Naive thymus-derived CD8-positive, alpha-beta T cell (primary cell): ENCODE data around the gene UQCC2. TPM values are rescaled to one million over a fixed set of nuclear protein-coding genes. Genes with fewer than 3 reads are reported as not detected.

Experiments
- ATAC-seq, 2 donors: fragments of 150-1000 bp; cut with Tn5 transposase in 1 of 2; sonication (Bioruptor Pico), chemical (Tn5 transposase) in 1 of 2; 1 replicate in 1 of 2; 2 replicates in 1 of 2; pipeline ENCODE4 v1.10.0; 2021; ENCODE audit warnings: mild to moderate bottlenecking in 2 of 2, moderate library complexity in 2 of 2
- POLR2A ChIA-PET: fragments of 350-600 bp; sonication (Branson Sonifier 250); formaldehyde crosslinking; loops from one replicate; lab custom pipeline; 2021; ENCODE audit warnings: antibody characterized with exemption; lab: Charles Lee
- DNase-seq, 10 donors: peaks; one replicate each; pipeline versions ENCODE4 v3.0.0 to v3.0.0-alpha.2; 2020 to 2022
- H3K27ac Mint-ChIP-seq, 10 donors: one replicate each; pipeline ENCODE4 v1.8.0; 2020 to 2022; ENCODE audit warnings: mild to moderate bottlenecking in 10 of 10, mixed read lengths in 10 of 10, moderate library complexity in 4 of 10, inconsistent platforms in 1 of 10
- H3K27me3 Mint-ChIP-seq, 5 donors: one replicate each; pipeline ENCODE4 v1.8.0; 2021 to 2022; ENCODE audit warnings: mixed read lengths in 5 of 5
- H3K36me3 Mint-ChIP-seq, 3 donors: one replicate each; pipeline ENCODE4 v1.8.0; 2020 to 2022; ENCODE audit warnings: mixed read lengths in 3 of 3, mild to moderate bottlenecking in 2 of 3, inconsistent platforms in 1 of 3
- H3K4me1 Mint-ChIP-seq, 4 donors: one replicate each; pipeline ENCODE4 v1.8.0; 2021 to 2022; ENCODE audit warnings: mixed read lengths in 4 of 4
- H3K4me3 Mint-ChIP-seq, 10 donors: one replicate each; pipeline ENCODE4 v1.8.0; 2020 to 2022; ENCODE audit warnings: mild to moderate bottlenecking in 10 of 10, mixed read lengths in 10 of 10, moderate library complexity in 6 of 10, inconsistent platforms in 1 of 10
- H3K9me3 Mint-ChIP-seq, 9 donors: one replicate each; pipeline ENCODE4 v1.8.0; 2020 to 2022; ENCODE audit warnings: mixed read lengths in 9 of 9, mild to moderate bottlenecking in 3 of 9, inconsistent platforms in 1 of 9, moderate library complexity in 1 of 9
- polyA plus RNA-seq, 3 donors: library from polyadenylated mRNA; unstranded; fragments of 300-500 nt; fragmentation: Illumina TruSeq; gene quantifications; one replicate each; pipeline ENCODE4 v1.2.3, GENCODE V29; 2021
- total RNA-seq, 8 experiments: library from RNA in 2 of 8; stranded (reverse) in 2 of 8; gene quantifications; one replicate each; pipeline ENCODE4 v1.2.3 and lab custom pipeline; 2021 to 2026

The UQCC2 gene
- total and polyA plus RNA-seq, 5 experiments from 2014 or later = 23.3 to 57.7 (median 44.4) TPM

DNA sequence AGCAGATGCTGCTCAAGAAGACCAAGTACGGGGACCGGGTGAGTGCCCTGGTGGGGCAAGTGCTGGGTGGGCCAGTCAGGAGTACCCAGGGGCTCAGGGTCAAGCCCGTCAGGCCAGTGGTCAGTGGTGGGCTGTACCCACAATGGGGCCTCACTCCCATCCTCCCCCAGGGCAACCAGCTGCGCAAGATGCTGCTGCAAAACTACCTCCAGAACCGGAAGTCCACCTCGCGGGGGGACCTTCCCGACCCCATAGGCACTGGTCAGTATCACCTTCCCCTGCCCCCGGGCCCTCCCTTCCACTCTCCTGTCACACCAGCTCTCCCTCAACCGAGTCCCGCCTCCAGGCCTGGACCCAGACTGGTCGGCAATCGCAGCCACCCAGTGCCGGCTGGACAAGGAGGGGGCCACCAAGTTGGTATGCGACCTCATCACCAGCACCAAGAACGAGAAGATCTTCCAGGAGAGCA, 27.0 kb downstream of the UQCC2 start:
- no peak for ATAC-seq
- H3K27ac Mint-ChIP-seq = peak overlapping the region in 4 of 10 donors; percentile 28 to 40 (median 32)
- H3K4me1 Mint-ChIP-seq = peaks cover 4 to 14% (median 11%) of the 10 kb centered on the region in 4 donors
- H3K4me3 Mint-ChIP-seq = no peak overlapping the region
- H3K36me3 Mint-ChIP-seq = peaks cover 5 to 81% (median 34%) of the 10 kb centered on the region in 3 donors
- no peaks in the 10 kb centered on the region for H3K9me3 Mint-ChIP-seq
- no peaks in the 10 kb centered on the region for H3K27me3 Mint-ChIP-seq
- POLR2A ChIA-PET = no interaction called here
- DNase-seq = no peak

DNA sequence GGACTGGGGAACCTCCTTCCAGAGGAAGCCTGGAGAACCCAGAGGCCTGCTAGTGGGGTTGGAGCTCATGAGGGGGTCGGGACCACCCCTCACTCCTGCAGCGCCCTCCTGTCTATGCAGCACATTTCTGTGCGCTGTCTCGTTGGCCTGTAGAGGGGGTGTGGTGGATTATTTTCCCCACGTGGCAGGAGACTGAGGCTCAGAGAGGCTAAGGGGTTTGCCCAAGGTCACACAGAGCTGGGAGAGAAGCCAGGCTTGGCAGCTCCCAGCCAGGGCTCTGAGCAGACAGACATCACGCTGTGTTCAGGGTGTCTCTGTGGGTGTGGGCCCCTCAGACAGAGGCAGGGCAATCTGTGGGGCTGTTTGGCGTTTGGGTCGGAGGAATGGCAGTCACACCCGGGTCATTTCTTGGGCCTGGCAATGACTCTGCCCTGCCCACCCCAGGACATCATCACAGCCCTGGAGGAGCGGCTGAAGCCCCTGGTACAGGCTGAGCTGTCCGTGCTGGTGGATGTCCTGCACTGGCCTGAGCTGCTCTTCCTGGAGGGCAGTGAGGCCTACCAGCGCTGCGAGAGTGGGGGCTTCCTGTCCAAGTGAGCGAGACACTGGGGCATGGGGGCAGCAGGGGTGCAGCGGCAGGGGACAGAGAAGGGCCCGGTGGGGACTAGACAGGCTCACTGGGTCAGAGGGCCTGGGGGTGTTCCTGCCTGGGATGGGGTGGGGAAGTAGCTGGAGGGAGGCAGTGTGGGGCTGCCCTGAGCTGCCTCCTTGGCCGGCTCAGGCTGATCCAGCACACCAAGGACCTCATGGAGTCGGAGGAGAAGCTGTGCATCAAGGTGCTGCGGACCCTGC, 27.7 kb downstream of the UQCC2 start:
- DNase-seq (no peak), ATAC-seq (no peak)
- Mint-ChIP-seq H3K36me3 (peaks cover 5 to 79% (median 28%) of the 10 kb centered on the region in 3 donors), H3K4me3 (peak overlapping the region in 1 of 10 donors; percentile 35), H3K4me1 (peaks cover 0 to 14% (median 11%) of the 10 kb centered on the region in 4 donors), H3K27ac (peak overlapping the region in 4 of 10 donors; percentile 37 to 63 (median 59)), H3K27me3 (no peaks in the 10 kb centered on the region), H3K9me3 (no peaks in the 10 kb centered on the region)
- POLR2A ChIA-PET = interaction anchor here (0.8 to 1.1 kb wide), 2 partner anchors 9 to 27 kb away, joined by 3 to 4 read pairs; partner anchors contain the start of gene UQCC2

DNA sequence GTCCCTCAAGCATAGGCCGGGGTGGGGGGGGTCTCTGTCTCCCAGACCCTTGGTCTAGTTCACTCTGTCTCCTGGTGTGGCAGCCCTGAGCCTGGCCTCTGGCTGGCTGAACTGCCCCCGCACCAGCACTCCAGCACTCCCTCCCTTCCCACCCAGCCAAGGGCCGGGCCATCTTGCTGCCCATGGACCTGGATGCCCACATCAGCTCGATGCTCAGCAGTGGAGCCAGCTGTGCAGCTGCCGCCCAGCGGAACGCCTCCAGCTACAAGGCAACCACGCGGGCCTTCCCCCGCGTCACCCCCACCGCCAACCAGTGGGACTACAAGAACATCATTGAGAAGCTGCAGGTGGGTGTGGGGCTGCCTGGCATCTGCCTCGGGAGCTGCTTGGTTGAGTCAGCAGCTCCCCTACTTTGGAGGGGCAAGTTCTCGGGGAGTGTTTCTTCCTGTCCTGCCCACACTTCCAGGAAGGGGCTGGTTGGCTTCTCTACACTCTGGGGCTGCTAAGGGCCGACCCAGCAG, 28.4 kb downstream of the UQCC2 start:
- peak in 3 of 10 donors; percentile 14 to 25 (median 24) for DNase-seq
- peak overlapping the region in 3 of 10 donors; percentile 22 to 51 (median 35) for H3K4me3 Mint-ChIP-seq

DNA sequence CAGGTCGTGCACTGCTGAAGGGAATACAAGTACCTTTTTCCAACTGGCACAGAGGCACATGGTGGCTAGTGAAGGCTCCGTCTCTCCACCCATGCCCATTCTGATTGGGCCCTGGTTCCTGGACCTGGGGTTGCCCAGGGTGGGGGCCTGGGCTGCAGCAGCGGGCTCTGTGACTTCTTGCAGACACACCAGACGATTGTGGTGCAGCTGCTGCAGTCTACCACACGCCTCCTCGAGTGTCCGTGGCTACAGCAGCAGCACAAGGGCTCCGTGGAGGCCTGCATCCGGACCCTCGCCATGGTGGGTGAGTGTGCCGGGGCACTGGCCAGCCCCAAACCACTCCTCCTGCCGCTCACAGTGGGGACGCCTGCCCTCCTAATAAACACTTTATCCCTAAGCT, 29.2 kb downstream of the UQCC2 start:
- POLR2A ChIA-PET = interaction anchor here (0.6 kb wide), 1 partner anchor 104 kb away, joined by 3 read pairs; no protein-coding TSS in a partner anchor
- peaks cover 5 to 79% (median 28%) of the 10 kb centered on the region in 3 donors for H3K36me3 Mint-ChIP-seq
- H3K4me1 Mint-ChIP-seq = peaks cover 2 to 14% (median 12%) of the 10 kb centered on the region in 4 donors
- ATAC-seq = no peak
- no peak overlapping the region for H3K4me3 Mint-ChIP-seq
- no peak for DNase-seq
- peak overlapping the region in 3 of 10 donors; percentile 38 to 68 (median 41) for H3K27ac Mint-ChIP-seq
- H3K27me3 Mint-ChIP-seq = no peaks in the 10 kb centered on the region
- H3K9me3 Mint-ChIP-seq = no peaks in the 10 kb centered on the region

More for the DNA sequence above, 28.4 kb downstream of the UQCC2 start:
- H3K4me1 Mint-ChIP-seq = peaks cover 0 to 14% (median 12%) of the 10 kb centered on the region in 4 donors
- no peaks in the 10 kb centered on the region for H3K27me3 Mint-ChIP-seq
- peak overlapping the region in 4 of 10 donors; percentile 37 to 63 (median 49) for H3K27ac Mint-ChIP-seq
- H3K36me3 Mint-ChIP-seq = peaks cover 5 to 79% (median 27%) of the 10 kb centered on the region in 3 donors
- no peaks in the 10 kb centered on the region for H3K9me3 Mint-ChIP-seq
- POLR2A ChIA-PET = interaction anchor here (0.6 to 1.1 kb wide), 3 partner anchors 10 to 103 kb away, joined by 3 to 4 read pairs (median 3); partner anchors contain the start of gene UQCC2
- ATAC-seq = peak in 1 of 2 donors; percentile 38

DNA sequence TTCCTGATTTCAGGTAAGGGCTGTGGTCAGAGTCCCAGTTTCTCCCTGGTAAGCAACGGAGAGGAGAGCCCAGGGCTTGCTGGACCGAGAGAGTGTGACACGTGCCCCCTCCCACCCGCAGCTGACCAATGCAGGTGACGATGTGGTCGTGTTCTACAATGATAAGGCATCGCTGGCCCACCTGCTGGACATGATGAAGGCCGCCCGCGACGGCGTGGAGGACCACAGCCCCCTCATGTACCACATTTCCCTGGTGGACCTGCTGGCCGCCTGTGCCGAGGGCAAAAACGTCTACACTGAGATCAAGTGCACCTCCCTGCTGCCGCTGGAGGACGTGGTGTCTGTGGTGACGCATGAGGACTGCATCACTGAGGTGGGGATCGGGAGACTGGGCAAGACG, 31.7 kb downstream of the UQCC2 start:
- POLR2A ChIA-PET = interaction anchor here (1.2 kb wide), 1 partner anchor 15 kb away, joined by 3 read pairs; no protein-coding TSS in a partner anchor
- Mint-ChIP-seq H3K36me3 (peaks cover 0 to 77% (median 28%) of the 10 kb centered on the region in 3 donors), H3K9me3 (no peaks in the 10 kb centered on the region), H3K27me3 (no peaks in the 10 kb centered on the region), H3K27ac (peak overlapping the region in 2 of 10 donors; percentile 45 to 57), H3K4me3 (no peak overlapping the region), H3K4me1 (peaks cover 2 to 14% (median 12%) of the 10 kb centered on the region in 4 donors)
- ATAC-seq = no peak
- no peak for DNase-seq

DNA sequence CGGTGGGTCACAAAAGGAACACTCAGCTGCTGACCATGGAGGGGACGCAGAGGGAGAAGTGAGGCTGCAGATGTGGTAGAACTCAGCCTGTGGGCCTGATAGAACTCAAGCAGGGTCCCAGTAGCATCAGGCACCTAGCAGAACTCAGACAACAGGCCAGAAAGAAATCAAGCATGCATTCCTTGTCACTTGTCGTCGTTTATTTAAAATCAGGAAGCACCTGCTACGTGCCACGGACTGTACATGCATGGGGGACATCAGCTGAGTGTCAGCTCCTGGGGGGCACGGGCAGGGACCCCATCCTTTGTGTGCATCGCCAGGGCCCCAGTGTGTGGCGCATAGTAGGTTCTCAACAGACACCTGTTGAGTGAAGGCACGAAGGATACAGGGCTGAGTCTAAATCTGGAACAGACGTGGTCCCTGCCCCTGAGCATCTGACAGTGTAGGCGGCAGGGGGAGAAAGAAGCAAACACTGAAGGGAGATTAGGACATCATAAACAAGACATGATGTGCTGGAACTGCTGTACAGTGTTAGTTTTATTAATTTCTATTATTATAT, 32.5 kb downstream of the UQCC2 start:
- Mint-ChIP-seq H3K36me3 (peaks cover 0 to 77% (median 29%) of the 10 kb centered on the region in 3 donors), H3K27ac (no peak overlapping the region), H3K4me3 (no peak overlapping the region), H3K9me3 (no peaks in the 10 kb centered on the region), H3K27me3 (no peaks in the 10 kb centered on the region), H3K4me1 (peaks cover 2 to 14% (median 12%) of the 10 kb centered on the region in 4 donors)
- POLR2A ChIA-PET = interaction anchor here (1.2 kb wide), 1 partner anchor 16 kb away, joined by 3 read pairs; no protein-coding TSS in a partner anchor
- DNase-seq (no peak), ATAC-seq (no peak)

DNA sequence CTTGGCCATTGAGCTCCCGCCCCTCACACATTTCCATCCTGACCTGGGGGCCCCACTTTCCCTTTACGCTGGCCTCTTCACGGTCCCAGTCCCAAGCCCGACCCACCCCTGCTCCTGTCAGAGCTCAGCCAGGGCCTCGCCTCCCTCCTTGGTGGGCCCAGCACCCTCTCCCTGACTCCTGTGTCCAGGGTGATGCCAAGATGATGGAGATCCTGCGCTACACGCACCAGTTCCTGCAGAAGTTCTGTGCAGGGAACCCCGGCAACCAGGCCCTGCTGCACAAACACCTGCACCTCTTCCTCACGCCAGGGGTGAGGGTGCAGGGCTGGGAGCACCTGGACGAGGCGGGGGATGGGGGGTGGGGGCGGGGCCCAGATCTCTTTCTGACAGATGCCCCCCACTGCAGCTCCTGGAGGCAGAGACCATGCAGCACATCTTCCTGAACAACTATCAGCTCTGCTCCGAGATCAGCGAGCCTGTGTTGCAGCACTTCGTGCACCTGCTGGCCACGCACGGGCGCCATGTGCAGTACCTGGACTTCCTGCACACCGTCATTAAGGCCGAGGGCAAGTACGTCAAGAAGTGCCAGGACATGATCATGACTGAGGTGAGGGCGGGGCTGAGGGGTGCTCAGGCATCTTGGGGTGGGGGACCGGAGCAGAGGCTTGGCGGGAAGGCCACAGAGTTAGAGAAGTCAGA, 33.1 kb downstream of the UQCC2 start:
- DNase-seq (no peak), ATAC-seq (no peak)
- H3K4me3 Mint-ChIP-seq = no peak overlapping the region
- H3K27me3 Mint-ChIP-seq = no peaks in the 10 kb centered on the region
- H3K9me3 Mint-ChIP-seq = no peaks in the 10 kb centered on the region
- peaks cover 0 to 75% (median 27%) of the 10 kb centered on the region in 3 donors for H3K36me3 Mint-ChIP-seq
- H3K27ac Mint-ChIP-seq = peak overlapping the region in 3 of 10 donors; percentile 3 to 56 (median 4)
- POLR2A ChIA-PET = no interaction called here
- peaks cover 2 to 10% (median 8%) of the 10 kb centered on the region in 4 donors for H3K4me1 Mint-ChIP-seq

DNA sequence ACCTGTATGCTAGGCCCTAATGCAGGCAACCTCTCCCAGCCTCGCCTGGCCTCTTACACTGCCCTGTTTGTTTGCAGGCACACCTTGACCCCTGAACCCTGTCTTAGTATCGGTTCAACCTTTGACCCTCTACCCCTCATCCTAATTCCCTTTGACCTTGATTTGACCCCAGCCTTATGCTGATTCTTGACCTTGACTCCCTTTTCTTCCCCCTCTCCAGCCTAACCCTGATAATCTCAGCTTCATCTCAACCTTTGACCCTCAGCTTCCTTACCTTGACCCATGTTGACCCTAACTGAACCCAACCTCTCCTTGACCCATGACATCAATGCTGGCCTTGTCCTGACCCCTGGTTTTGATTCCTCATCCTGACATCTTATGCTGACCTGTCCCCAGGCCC, 33.8 kb downstream of the UQCC2 start:
- no peak overlapping the region for H3K4me3 Mint-ChIP-seq
- H3K9me3 Mint-ChIP-seq = no peaks in the 10 kb centered on the region
- no peaks in the 10 kb centered on the region for H3K27me3 Mint-ChIP-seq
- H3K36me3 Mint-ChIP-seq = peaks cover 0 to 75% (median 26%) of the 10 kb centered on the region in 3 donors
- H3K27ac Mint-ChIP-seq = peak overlapping the region in 3 of 10 donors; percentile 3 to 56 (median 41)
- ATAC-seq (no peak), DNase-seq (no peak)
- peaks cover 2 to 4% (median 3%) of the 10 kb centered on the region in 4 donors for H3K4me1 Mint-ChIP-seq
- POLR2A ChIA-PET = no interaction called here

DNA sequence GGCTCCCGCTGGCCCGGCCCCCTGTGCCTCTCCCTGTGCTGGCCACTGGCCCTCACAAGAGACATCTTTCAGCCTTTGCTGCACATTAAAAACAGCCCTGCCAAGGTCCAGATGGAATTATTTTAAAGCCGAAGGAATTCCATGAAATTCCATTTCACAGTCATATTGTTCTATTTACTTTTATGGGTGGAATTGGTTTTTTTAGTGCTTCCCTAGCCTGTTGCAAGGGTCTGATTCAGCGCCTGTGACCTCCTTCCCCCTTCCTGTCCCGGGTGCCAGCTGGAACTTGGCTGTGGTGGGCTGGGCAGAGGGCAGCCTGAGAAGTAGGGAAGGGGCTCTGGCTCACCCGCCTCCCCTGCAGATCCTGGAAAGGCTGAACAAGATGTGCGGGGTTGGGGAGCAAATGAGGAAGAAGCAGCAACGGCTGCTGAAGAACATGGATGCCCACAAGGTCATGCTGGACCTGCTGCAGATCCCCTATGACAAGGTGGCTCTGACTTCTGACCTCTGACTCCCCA, 34.3 kb downstream of the UQCC2 start:
- Mint-ChIP-seq H3K4me1 (peaks cover 0 to 2% (median 2%) of the 10 kb centered on the region in 4 donors), H3K4me3 (no peak overlapping the region), H3K36me3 (peaks cover 0 to 75% (median 24%) of the 10 kb centered on the region in 3 donors), H3K27me3 (no peaks in the 10 kb centered on the region), H3K27ac (peak overlapping the region in 1 of 10 donors; percentile 56), H3K9me3 (no peaks in the 10 kb centered on the region)
- POLR2A ChIA-PET = no interaction called here
- no peak for ATAC-seq
- no peak for DNase-seq

DNA sequence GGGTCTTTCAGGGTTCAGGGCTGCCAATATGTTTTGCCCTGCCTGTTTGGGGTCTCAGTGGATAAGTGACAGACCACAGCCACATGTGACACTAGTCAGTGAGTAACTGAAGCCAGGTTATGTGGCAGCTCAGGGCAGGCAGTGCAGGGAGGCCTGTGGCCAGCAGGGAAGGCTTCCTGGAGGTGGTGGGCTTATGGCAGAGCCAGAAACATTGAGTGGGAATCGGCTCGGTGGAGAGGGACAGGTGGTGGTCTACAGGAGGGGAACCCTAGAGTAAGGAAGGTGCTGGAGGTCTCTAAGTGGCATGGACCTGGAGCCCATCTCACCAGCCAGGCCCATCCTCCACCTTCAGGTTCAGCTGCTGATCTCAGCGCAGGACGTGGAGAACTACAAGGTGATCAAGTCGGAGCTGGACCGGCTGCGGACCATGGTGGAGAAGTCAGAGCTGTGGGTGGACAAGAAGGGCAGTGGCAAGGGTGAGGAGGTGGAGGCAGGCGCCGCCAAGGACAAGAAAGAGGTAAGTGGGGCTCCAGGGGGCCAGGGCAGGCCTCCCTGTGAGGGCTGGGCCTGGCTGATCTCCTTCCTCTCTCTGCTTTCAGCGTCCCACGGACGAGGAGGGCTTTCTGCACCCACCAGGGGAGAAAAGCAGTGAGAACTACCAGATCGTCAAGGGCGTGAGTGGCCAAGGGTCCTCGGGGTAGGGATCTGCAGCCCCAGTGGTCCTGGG, 34.9 kb downstream of the UQCC2 start:
- Mint-ChIP-seq H3K27ac (peak overlapping the region in 3 of 10 donors; percentile 32 to 66 (median 55)), H3K4me1 (peaks cover 0 to 2% (median 2%) of the 10 kb centered on the region in 4 donors), H3K27me3 (no peaks in the 10 kb centered on the region), H3K4me3 (no peak overlapping the region), H3K9me3 (no peaks in the 10 kb centered on the region), H3K36me3 (peaks cover 0 to 80% (median 24%) of the 10 kb centered on the region in 3 donors)
- DNase-seq (no peak), ATAC-seq (no peak)
- POLR2A ChIA-PET = no interaction called here

DNA sequence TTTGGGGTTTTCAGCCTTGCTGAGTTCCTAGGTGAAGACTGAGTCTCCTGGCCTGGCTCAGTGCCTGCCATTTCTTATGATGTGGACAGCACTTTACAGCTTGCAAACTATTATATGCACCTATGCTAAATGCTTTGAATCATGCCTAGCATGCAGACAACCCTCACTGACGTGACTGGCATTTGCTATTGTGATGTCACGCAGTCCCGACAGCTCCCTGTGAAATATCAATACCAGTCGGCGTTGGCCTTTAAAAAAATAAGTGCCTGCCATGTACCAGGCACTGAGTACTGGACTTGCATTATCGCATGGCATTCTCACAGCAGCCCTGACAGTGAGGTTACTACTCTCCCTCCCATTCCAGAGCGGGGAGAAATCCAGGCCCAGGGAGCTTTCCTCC, 35.5 kb downstream of the UQCC2 start:
- Mint-ChIP-seq H3K9me3 (no peaks in the 10 kb centered on the region), H3K4me3 (no peak overlapping the region), H3K27me3 (no peaks in the 10 kb centered on the region), H3K36me3 (peaks cover 0 to 76% (median 24%) of the 10 kb centered on the region in 3 donors), H3K27ac (peak overlapping the region in 1 of 10 donors; percentile 32), H3K4me1 (peaks cover 0 to 2% (median 2%) of the 10 kb centered on the region in 4 donors)
- DNase-seq (no peak), ATAC-seq (no peak)
- POLR2A ChIA-PET = no interaction called here
